SK-N-MC (cell line): ENCODE measurements around the gene NEK4.

ENCODE experiments used
- EZH2 ChIP-seq: fragments of 200-600 bp; sonication (generic); IDR thresholded peaks from one replicate; pipeline ENCODE4 v1.6.1; 2017; ENCODE audit warnings: antibody characterized with exemption
- POLR2AphosphoS5 ChIP-seq: IDR thresholded peaks from 2 replicates; pipeline ENCODE4 v1.6.1; 2012; ENCODE audit warnings: mild to moderate bottlenecking, low read depth, low read length, borderline replicate concordance

DNA sequence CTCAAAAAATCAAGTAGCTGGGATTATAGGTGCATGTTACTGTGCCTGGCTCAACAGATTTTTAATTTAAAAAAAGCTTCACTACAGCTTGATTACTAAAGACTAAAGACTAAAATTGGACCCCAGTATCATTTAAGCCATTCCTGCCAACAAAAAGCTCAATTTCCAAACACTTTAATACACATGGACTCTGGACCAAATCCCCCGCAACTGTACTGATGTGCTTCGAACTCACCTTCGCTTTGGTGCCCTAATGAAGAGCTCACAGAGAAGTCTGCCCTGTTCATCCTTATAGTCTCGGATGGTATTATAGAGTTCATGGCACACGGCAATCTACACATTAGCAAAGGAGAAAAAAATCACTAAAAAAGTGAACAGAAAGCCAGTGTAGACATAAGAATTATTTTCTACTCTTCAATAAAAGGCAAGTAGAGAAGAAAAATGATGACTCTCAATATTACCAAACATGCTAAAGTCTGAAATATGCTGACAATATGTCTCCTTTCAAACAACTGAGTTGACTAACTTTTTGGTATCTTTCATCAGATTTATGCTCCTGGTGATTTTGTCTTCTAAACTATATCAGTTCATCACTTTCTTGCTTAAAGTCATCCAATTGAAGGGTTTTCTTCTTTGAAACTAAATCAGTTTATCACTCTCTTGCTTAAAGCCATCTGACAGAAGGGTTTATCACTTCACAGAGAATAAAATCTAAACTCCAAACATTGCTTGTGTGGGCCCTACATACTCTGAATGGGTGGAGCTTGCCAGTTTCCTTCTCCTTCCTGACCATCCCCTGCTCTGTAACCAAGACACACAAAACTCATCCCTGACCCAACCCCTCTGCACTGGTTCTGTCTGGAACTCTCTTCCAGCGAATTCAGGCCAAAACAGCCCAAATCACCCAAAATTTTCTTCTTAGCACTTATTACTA, 92.2 kb downstream of the NEK4 start:
- TF ChIP-seq POLR2AphosphoS5, result no peak
- TF ChIP-seq EZH2, result no peak
